HepG2 (cell line): Measurements from ENCODE around the gene ROBO2. TPM values are rescaled to one million over a fixed set of nuclear protein-coding genes. Genes with fewer than 3 reads are reported as not detected.

Experiments used
- ATAC-seq: fragments of 200-7000 bp; cut with Tn5 transposase; 3 replicates; pipeline ENCODE4 v1.9.1; 2020; ENCODE audit warnings: mild to moderate bottlenecking, moderate library complexity
- BruUV-seq: library from RNA; stranded (reverse); fragments of 400-500 nt; replicated peaks from 2 replicates; lab custom pipeline; 2021; lab: Mats Ljungman, UMichigan
- CTCF ChIA-PET: fragments of 300-600 bp; formaldehyde crosslinking; extraction: SDS; loops from one replicate; lab custom pipeline; 2021; ENCODE audit warnings: low total read pairs, inconsistent platforms, low intra/inter-chr PET ratio; lab: Yijun Ruan, JAX
- POLR2A ChIA-PET: fragments of 350-600 bp; sonication (Branson Sonifier 250); formaldehyde crosslinking; loops from one replicate; lab custom pipeline; 2020; ENCODE audit warnings: antibody characterized with exemption, inconsistent platforms; lab: Yijun Ruan, JAX
- DNase-seq: peaks from one replicate; pipeline ENCODE4 v3.0.0-alpha.2; 2015; ENCODE audit warnings: low spot score
- FAIRE-seq: peaks from 3 replicates; lab custom pipeline; 2011; peaks lifted over from hg19 to GRCh38; lab: Jason Lieb, UNC
- H2AFZ ChIP-seq: one replicate; pipeline ENCODE4 v1.6.1; 2011; ENCODE audit warnings: low read length, inconsistent platforms
- H3K27ac ChIP-seq: fragments of 300-600 bp; 3 replicates; pipeline ENCODE4 v1.8.0; 2011; ENCODE audit warnings: mixed run types, mild to moderate bottlenecking, mixed read lengths, low read length, inconsistent platforms; ENCODE audit not compliant: insufficient read depth; ENCODE audit errors: extremely low read length
- H3K27me3 ChIP-seq, 2 experiments: fragments of 200-600 bp in 1 of 2; 2 replicates in 1 of 2; 3 replicates in 1 of 2; pipeline versions ENCODE4 v1.6.0 to v1.8.0; 2011; ENCODE audit warnings: low read length in 2 of 2, mild to moderate bottlenecking in 2 of 2, moderate library complexity in 2 of 2, inconsistent platforms in 1 of 2; ENCODE audit not compliant: insufficient read depth in 2 of 2, control insufficient read depth in 1 of 2
- H3K36me3 ChIP-seq, 2 experiments: fragments of 200-600 bp in 1 of 2; replicated peaks in 1 of 2; 2 replicates in 1 of 2; 3 replicates in 1 of 2; pipeline versions ENCODE4 v1.5.1 to v1.8.0; 2011; ENCODE audit warnings: low read length in 2 of 2, inconsistent platforms in 1 of 2; ENCODE audit not compliant: insufficient read depth in 2 of 2, control insufficient read depth in 1 of 2
- H3K4me1 ChIP-seq: 2 replicates; pipeline ENCODE4 v1.5.1; 2012; ENCODE audit warnings: low read length, inconsistent platforms; ENCODE audit not compliant: insufficient read depth
- H3K4me2 ChIP-seq: 2 replicates; pipeline ENCODE4 v1.6.0; 2011; ENCODE audit warnings: low read depth, low read length, inconsistent platforms
- H3K4me3 ChIP-seq, 3 experiments: fragments of 200-600 bp in 1 of 3; sonication (generic), shearing (Covaris generic) in 1 of 3; replicated peaks in 1 of 3; 2 replicates each; pipeline ENCODE4 v1.5.1; 2011 to 2016; ENCODE audit warnings: low read length in 3 of 3, inconsistent platforms in 2 of 3, low read depth in 2 of 3, mild to moderate bottlenecking in 2 of 3, control low read depth in 1 of 3, mixed read lengths in 1 of 3; ENCODE audit not compliant: insufficient read depth in 1 of 3
- H3K79me2 ChIP-seq: one replicate; pipeline ENCODE4 v1.6.1; 2011; ENCODE audit warnings: low read length, inconsistent platforms; ENCODE audit not compliant: insufficient read depth
- H3K9ac ChIP-seq: 2 replicates; pipeline ENCODE4 v1.6.0; 2011; ENCODE audit warnings: mild to moderate bottlenecking, low read depth, low read length, inconsistent platforms; ENCODE audit not compliant: insufficient read depth
- H3K9me3 ChIP-seq: 2 replicates; pipeline ENCODE4 v1.5.1; 2012; ENCODE audit warnings: mild to moderate bottlenecking, low read length
- H4K20me1 ChIP-seq: 2 replicates; pipeline ENCODE4 v1.6.0; 2011; ENCODE audit warnings: inconsistent platforms, mild to moderate bottlenecking, low read length, moderate library complexity; ENCODE audit not compliant: insufficient read depth
- CBX2 ChIP-seq, 2 experiments: fragments of 200-600 bp in 1 of 2; sonication (generic); formaldehyde crosslinking in 1 of 2; IDR thresholded peaks; 2 replicates each; pipeline versions ENCODE4 v1.7.0 to v1.8.1; 2018 to 2022; ENCODE audit warnings: low read depth in 2 of 2, low read length in 1 of 2, mild to moderate bottlenecking in 1 of 2, missing genetic modification reagents in 1 of 2
- CEBPB ChIP-seq: IDR thresholded peaks from 2 replicates; pipeline ENCODE4 v1.6.1; 2011; ENCODE audit warnings: low read depth, low read length, improper control_type of control experiment, borderline replicate concordance
- CENPX ChIP-seq: sonication (generic); formaldehyde crosslinking; IDR thresholded peaks from 2 replicates; pipeline ENCODE4 v1.9.0; 2021; ENCODE audit warnings: mild to moderate bottlenecking, missing genetic modification reagents, moderate library complexity
- FOXM1 ChIP-seq: sonication (generic); formaldehyde crosslinking; IDR thresholded peaks from 2 replicates; pipeline ENCODE4 v1.5.0; 2020; ENCODE audit warnings: missing genetic modification reagents
- NR1H2 ChIP-seq: sonication (generic); formaldehyde crosslinking; IDR thresholded peaks from 2 replicates; pipeline ENCODE4 v1.8.1; 2022; ENCODE audit warnings: low read depth, missing genetic modification reagents, borderline replicate concordance
- STAG1 ChIP-seq: sonication (generic); formaldehyde crosslinking; IDR thresholded peaks from 2 replicates; pipeline ENCODE4 v1.4.0; 2020; ENCODE audit warnings: missing genetic modification reagents
- ZNF263 ChIP-seq: sonication (generic); formaldehyde crosslinking; IDR thresholded peaks from 2 replicates; pipeline ENCODE4 v1.4.0; 2020; ENCODE audit warnings: missing genetic modification reagents
- ZNF292 ChIP-seq: sonication (generic); formaldehyde crosslinking; IDR thresholded peaks from 2 replicates; pipeline ENCODE4 v1.8.1; 2022; ENCODE audit warnings: mild to moderate bottlenecking, low read depth, missing genetic modification reagents, borderline replicate concordance
- ZNF33B ChIP-seq: sonication (generic); formaldehyde crosslinking; IDR thresholded peaks from 2 replicates; pipeline ENCODE4 v1.5.1; 2020; ENCODE audit warnings: mild to moderate bottlenecking, missing genetic modification reagents
- ZNF383 ChIP-seq: sonication (generic); formaldehyde crosslinking; IDR thresholded peaks from 2 replicates; pipeline ENCODE4 v1.4.0; 2020; ENCODE audit warnings: missing genetic modification reagents, mild to moderate bottlenecking, borderline replicate concordance
- ZNF550 ChIP-seq: sonication (generic); formaldehyde crosslinking; IDR thresholded peaks from 2 replicates; pipeline ENCODE4 v1.4.0; 2020; ENCODE audit warnings: mild to moderate bottlenecking, missing genetic modification reagents, borderline replicate concordance
- ZSCAN30 ChIP-seq: sonication (generic); formaldehyde crosslinking; IDR thresholded peaks from 2 replicates; pipeline ENCODE4 v1.5.0; 2020; ENCODE audit warnings: mild to moderate bottlenecking, missing genetic modification reagents
- WGBS: methylation state at CpG from one replicate; pipeline ENCODE4 v1.1.6; 2017; ENCODE audit warnings: low lambda C conversion rate; 5-methylcytosine and 5-hydroxymethylcytosine counted together
- in situ Hi-C: cut with HindIII; loops from 2 replicates; pipeline ENCODE4 v1.10.0; 2017; ENCODE audit warnings: low pct_unique_long_range_greater_than_20kb; ENCODE audit not compliant: extremely low pct_ligation_motif_present
- intact Hi-C: fragments of 100-400 bp; cut with micrococcal nuclease; formaldehyde crosslinking; loops from one replicate; pipeline ENCODE4 v1.10.0; 2022; ENCODE audit not compliant: unreplicated experiment
- polyA plus RNA-seq, 8 experiments: library from polyadenylated mRNA; depleted of rRNA in 3 of 8; stranded (reverse) in 7 of 8; unstranded in 1 of 8; fragments of >200 nt; fragmentation: Illumina TruSeq in 4 of 8; extraction: Trizol in 4 of 8; gene quantifications; 2 replicates each; pipeline versions ENCODE4 v1.2.1 to v1.2.3, GENCODE V29; 2011 to 2016; ENCODE audit warnings: low read depth in 4 of 8, missing spikeins in 1 of 8, mixed read lengths in 1 of 8; ENCODE audit not compliant: insufficient read depth in 1 of 8
- total RNA-seq, 5 experiments: library from RNA; depleted of rRNA; stranded (reverse); fragments of >200 nt; fragmentation: Illumina TruSeq; extraction: Trizol; gene quantifications; 2 replicates each; pipeline ENCODE4 v1.2.3, GENCODE V29; 2016; ENCODE audit warnings: low read depth in 1 of 5
- TF ChIP-seq, protein P1 (sequence below): sonication (generic); formaldehyde crosslinking; IDR thresholded peaks from 2 replicates; pipeline ENCODE4 v1.5.0; 2020; ENCODE audit warnings: missing genetic modification reagents, mild to moderate bottlenecking, borderline replicate concordance
- TF ChIP-seq, protein P2 (sequence below): sonication (generic); formaldehyde crosslinking; IDR thresholded peaks from 2 replicates; pipeline ENCODE4 v1.4.0; 2020; ENCODE audit warnings: missing genetic modification reagents; ENCODE audit errors: not compliant biosample characterization
- TF ChIP-seq, protein P3 (sequence below): sonication (generic); formaldehyde crosslinking; IDR thresholded peaks from 2 replicates; pipeline ENCODE4 v1.4.0; 2020; ENCODE audit warnings: missing genetic modification reagents
- TF ChIP-seq, protein P4 (sequence below): sonication (generic); formaldehyde crosslinking; conservative IDR thresholded peaks from 2 replicates; pipeline ENCODE4 v1.4.0; 2020; ENCODE audit warnings: missing genetic modification reagents
- TF ChIP-seq, protein P5 (sequence below): IDR thresholded peaks from 2 replicates; pipeline ENCODE4 v1.6.1; 2016; ENCODE audit warnings: low read depth, control low read depth

Gene ROBO2
- total and polyA plus RNA-seq, 2 of the 13 experiments (the other 11 are each of a cell fraction or from before 2014, with no cell fraction given), result not detected

DNA sequence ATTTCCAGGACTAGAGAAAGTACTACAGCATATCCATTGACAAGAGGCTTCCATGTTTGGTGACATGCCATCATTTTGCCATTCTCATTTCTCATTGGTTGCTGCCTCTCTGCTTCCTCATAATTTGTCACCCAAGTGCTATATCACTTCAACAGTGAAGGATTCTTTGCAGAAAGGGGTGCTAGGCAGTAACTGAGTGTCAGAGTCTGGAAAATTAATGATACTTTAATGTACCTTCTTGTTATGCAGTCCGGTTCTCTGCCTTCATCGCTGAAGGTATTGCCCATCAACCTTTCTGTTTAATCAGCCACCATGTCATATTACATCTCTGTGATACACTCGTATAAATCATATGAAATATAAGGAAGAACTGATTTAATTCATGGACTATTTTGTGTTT lies 550.3 kb downstream of the ROBO2 start:
- intact Hi-C loops, result no loop called here
- ChIA-PET POLR2A (no interaction called here), CTCF (no interaction called here)
- Histone ChIP-seq H3K9ac (no peak overlapping the region), H3K4me1 (no peaks in the 10 kb centered on the region), H4K20me1 (no peaks in the 10 kb centered on the region), H3K27ac (no peak overlapping the region), H2AFZ (no peak overlapping the region), H3K27me3 (no peaks in the 10 kb centered on the region), H3K4me2 (no peak overlapping the region), H3K79me2 (no peaks in the 10 kb centered on the region), H3K4me3 (no peak overlapping the region), H3K36me3 (no peaks in the 10 kb centered on the region), H3K9me3 (no peaks in the 10 kb centered on the region)
- FAIRE-seq (no peak), DNase-seq (no peak), ATAC-seq (no peak)
- TF ChIP-seq FOXM1 (CRISPR knock-in tag) (no peak), CBX2 (IDR thresholded peaks at IDR 0.05; ENCODE audit: low read depth, low read length) (no peak), CBX2 (CRISPR knock-in tag; IDR thresholded peaks at IDR 0.05; ENCODE audit: low read depth) (no peak), ZNF550 (no peak), CENPX (CRISPR knock-in tag) (no peak), STAG1 (CRISPR knock-in tag) (no peak), ZNF263 (CRISPR knock-in tag) (no peak), CEBPB (no peak), ZNF33B (CRISPR knock-in tag) (no peak), ZNF292 (CRISPR knock-in tag) (no peak), ZSCAN30 (CRISPR knock-in tag) (no peak), NR1H2 (CRISPR knock-in tag) (no peak), ZNF383 (CRISPR knock-in tag) (no peak)
- TF ChIP-seq, protein P1, sequence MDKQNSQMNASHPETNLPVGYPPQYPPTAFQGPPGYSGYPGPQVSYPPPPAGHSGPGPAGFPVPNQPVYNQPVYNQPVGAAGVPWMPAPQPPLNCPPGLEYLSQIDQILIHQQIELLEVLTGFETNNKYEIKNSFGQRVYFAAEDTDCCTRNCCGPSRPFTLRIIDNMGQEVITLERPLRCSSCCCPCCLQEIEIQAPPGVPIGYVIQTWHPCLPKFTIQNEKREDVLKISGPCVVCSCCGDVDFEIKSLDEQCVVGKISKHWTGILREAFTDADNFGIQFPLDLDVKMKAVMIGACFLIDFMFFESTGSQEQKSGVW, result no peak
- TF ChIP-seq, protein P2, sequence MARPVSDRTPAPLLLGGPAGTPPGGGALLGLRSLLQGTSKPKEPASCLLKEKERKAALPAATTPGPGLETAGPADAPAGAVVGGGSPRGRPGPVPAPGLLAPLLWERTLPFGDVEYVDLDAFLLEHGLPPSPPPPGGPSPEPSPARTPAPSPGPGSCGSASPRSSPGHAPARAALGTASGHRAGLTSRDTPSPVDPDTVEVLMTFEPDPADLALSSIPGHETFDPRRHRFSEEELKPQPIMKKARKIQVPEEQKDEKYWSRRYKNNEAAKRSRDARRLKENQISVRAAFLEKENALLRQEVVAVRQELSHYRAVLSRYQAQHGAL, result no peak
- TF ChIP-seq, protein P3, sequence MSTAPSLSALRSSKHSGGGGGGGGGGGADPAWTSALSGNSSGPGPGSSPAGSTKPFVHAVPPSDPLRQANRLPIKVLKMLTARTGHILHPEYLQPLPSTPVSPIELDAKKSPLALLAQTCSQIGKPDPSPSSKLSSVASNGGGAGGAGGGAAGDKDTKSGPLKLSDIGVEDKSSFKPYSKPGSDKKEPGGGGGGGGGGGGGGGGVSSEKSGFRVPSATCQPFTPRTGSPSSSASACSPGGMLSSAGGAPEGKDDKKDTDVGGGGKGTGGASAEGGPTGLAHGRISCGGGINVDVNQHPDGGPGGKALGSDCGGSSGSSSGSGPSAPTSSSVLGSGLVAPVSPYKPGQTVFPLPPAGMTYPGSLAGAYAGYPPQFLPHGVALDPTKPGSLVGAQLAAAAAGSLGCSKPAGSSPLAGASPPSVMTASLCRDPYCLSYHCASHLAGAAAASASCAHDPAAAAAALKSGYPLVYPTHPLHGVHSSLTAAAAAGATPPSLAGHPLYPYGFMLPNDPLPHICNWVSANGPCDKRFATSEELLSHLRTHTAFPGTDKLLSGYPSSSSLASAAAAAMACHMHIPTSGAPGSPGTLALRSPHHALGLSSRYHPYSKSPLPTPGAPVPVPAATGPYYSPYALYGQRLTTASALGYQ, result no peak
- TF ChIP-seq, protein P4, sequence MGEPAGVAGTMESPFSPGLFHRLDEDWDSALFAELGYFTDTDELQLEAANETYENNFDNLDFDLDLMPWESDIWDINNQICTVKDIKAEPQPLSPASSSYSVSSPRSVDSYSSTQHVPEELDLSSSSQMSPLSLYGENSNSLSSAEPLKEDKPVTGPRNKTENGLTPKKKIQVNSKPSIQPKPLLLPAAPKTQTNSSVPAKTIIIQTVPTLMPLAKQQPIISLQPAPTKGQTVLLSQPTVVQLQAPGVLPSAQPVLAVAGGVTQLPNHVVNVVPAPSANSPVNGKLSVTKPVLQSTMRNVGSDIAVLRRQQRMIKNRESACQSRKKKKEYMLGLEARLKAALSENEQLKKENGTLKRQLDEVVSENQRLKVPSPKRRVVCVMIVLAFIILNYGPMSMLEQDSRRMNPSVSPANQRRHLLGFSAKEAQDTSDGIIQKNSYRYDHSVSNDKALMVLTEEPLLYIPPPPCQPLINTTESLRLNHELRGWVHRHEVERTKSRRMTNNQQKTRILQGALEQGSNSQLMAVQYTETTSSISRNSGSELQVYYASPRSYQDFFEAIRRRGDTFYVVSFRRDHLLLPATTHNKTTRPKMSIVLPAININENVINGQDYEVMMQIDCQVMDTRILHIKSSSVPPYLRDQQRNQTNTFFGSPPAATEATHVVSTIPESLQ (CRISPR knock-in tag), result no peak
- TF ChIP-seq, protein P5, sequence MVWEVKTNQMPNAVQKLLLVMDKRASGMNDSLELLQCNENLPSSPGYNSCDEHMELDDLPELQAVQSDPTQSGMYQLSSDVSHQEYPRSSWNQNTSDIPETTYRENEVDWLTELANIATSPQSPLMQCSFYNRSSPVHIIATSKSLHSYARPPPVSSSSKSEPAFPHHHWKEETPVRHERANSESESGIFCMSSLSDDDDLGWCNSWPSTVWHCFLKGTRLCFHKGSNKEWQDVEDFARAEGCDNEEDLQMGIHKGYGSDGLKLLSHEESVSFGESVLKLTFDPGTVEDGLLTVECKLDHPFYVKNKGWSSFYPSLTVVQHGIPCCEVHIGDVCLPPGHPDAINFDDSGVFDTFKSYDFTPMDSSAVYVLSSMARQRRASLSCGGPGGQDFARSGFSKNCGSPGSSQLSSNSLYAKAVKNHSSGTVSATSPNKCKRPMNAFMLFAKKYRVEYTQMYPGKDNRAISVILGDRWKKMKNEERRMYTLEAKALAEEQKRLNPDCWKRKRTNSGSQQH (CRISPR knock-in tag), result no peak
- BruUV-seq, result no TSS peak
- 51% methylated on average over 3 of the region's 3 CpGs for WGBS
- in situ Hi-C loops, result no loop called here
